Dedifferentiated amniotic fluid mesenchymal stem cell (primary cell): ENCODE data around the gene NOL4.

Experiments used
- DNase-seq: peaks from one replicate; pipeline ENCODE4 v3.0.0-alpha.2; 2016; ENCODE audit errors: extremely low spot score

The NOL4 gene

GRCh38 chr18:34194239-34194638, 30.5 kb downstream of the NOL4 start:
- no peak for DNase-seq

GRCh38 chr18:34189656-34190435, 34.9 kb downstream of the NOL4 start:
- DNase-seq, result no peak
